ENCODE data around the gene CDO1.
"Not testable (repeated sequence)": the region's sequence is repeated elsewhere in the genome, so short reads cannot be mapped to it uniquely, and the experiment has no call there.

Gene CDO1

GRCh38 chr5:115829913-115830312, 13.5 kb upstream of the CDO1 start:
- no peak for DNase-seq (ENCODE audit: low read depth in 2 of 2)

GRCh38 chr5:115825948-115826347, 9.5 kb upstream of the CDO1 start:
- DNase-seq (ENCODE audit: low read depth in 2 of 2): no peak

GRCh38 chr5:115824983-115825382, 8.5 kb upstream of the CDO1 start:
- DNase-seq (ENCODE audit: low read depth in 2 of 2): not testable (repeated sequence)

GRCh38 chr5:115820846-115821245, 4.4 kb upstream of the CDO1 start:
- no peak for DNase-seq (ENCODE audit: low read depth in 2 of 2)

GRCh38 chr5:115818821-115819220, 2.4 kb upstream of the CDO1 start:
- DNase-seq (ENCODE audit: low read depth in 2 of 2): no peak

- DNase-seq (ENCODE audit: low read depth in 2 of 2): no peak
Observed at GRCh38 chr5:115817386-115817785, 927 bp upstream of the CDO1 start.

GRCh38 chr5:115815693-115816225, 700 bp downstream of the CDO1 start:
- DNase-seq (ENCODE audit: low read depth in 2 of 2): no peak

GRCh38 chr5:115815006-115815692, 1.3 kb downstream of the CDO1 start:
- no peak for DNase-seq (ENCODE audit: low read depth in 2 of 2)

- no peak for DNase-seq (ENCODE audit: low read depth in 2 of 2)
Observed at GRCh38 chr5:115813719-115814118, 2.7 kb downstream of the CDO1 start.

- no peak for DNase-seq (ENCODE audit: low read depth in 2 of 2)
Observed at GRCh38 chr5:115812372-115812771, 4.1 kb downstream of the CDO1 start.

GRCh38 chr5:115811406-115811805, 5.1 kb downstream of the CDO1 start:
- no peak for DNase-seq (ENCODE audit: low read depth in 2 of 2)

GRCh38 chr5:115810761-115811160, 5.7 kb downstream of the CDO1 start:
- no peak for DNase-seq (ENCODE audit: low read depth in 2 of 2)

- DNase-seq (ENCODE audit: low read depth in 2 of 2): no peak
Observed at GRCh38 chr5:115809946-115810345, 6.5 kb downstream of the CDO1 start.

- not testable (repeated sequence) for DNase-seq (ENCODE audit: low read depth in 2 of 2)
Observed at GRCh38 chr5:115808066-115808465, 8.4 kb downstream of the CDO1 start.

- no peak for DNase-seq (ENCODE audit: low read depth in 2 of 2)
Observed at GRCh38 chr5:115807654-115808052, 8.8 kb downstream of the CDO1 start.

GRCh38 chr5:115806986-115807653, 9.3 kb downstream of the CDO1 start:
- DNase-seq (ENCODE audit: low read depth in 2 of 2): no peak

- DNase-seq (ENCODE audit: low read depth in 2 of 2): no peak
Observed at GRCh38 chr5:115801984-115802383, 14.5 kb downstream of the CDO1 start.

- DNase-seq (ENCODE audit: low read depth in 2 of 2): no peak
Observed at GRCh38 chr5:115801152-115801551, 15.3 kb downstream of the CDO1 start.

GRCh38 chr5:115800108-115800507, 16.4 kb downstream of the CDO1 start:
- no peak for DNase-seq (ENCODE audit: low read depth in 2 of 2)

GRCh38 chr5:115798252-115798651, 18.2 kb downstream of the CDO1 start:
- DNase-seq (ENCODE audit: low read depth in 2 of 2): no peak

GRCh38 chr5:115796656-115797055, 19.8 kb downstream of the CDO1 start:
- no peak for DNase-seq (ENCODE audit: low read depth in 2 of 2)

- no peak for DNase-seq (ENCODE audit: low read depth in 2 of 2)
Observed at GRCh38 chr5:115795700-115796099, 20.8 kb downstream of the CDO1 start.

GRCh38 chr5:115788440-115788839, 28.0 kb downstream of the CDO1 start:
- DNase-seq (ENCODE audit: low read depth in 2 of 2): no peak

All from stimulated activated CD4-positive, alpha-beta T cell treated with anti-CD3 and anti-CD28 coated beads, Interleukin-1b, Interleukin-23, amount 100 ng/mL, for 1 hour (primary cell).